NK-92 treated with Interleukin-12 subunit alpha and Interleukin-12 subunit beta, amount 100 ng/mL, for 24 hours (cell line): Measurements from ENCODE around the gene CSH2.
"Not testable (repeated sequence)": the region's sequence is repeated elsewhere in the genome, so short reads cannot be mapped to it uniquely, and the experiment has no call there.

Source experiments
- DNase-seq: peaks from one replicate; lab custom pipeline; 2025; lab: John Stamatoyannopoulos, UW

Gene CSH2

GRCh38 chr17:63855185-63855584 lies 18.3 kb downstream of the CSH2 start:
- no peak for DNase-seq

GRCh38 chr17:63854709-63855108 lies 18.8 kb downstream of the CSH2 start:
- no peak for DNase-seq

GRCh38 chr17:63853260-63853659 lies 20.2 kb downstream of the CSH2 start:
- no peak for DNase-seq

- no peak for DNase-seq
Observed at GRCh38 chr17:63850401-63850800, 23.1 kb downstream of the CSH2 start.

- DNase-seq: peak; percentile 57
Observed at GRCh38 chr17:63848834-63849689, 24.4 kb downstream of the CSH2 start.

GRCh38 chr17:63847525-63848249 lies 25.8 kb downstream of the CSH2 start:
- DNase-seq: no peak

- no peak for DNase-seq
Observed at GRCh38 chr17:63845509-63845908, 28.0 kb downstream of the CSH2 start.

- DNase-seq: no peak
Observed at GRCh38 chr17:63843910-63844677, 29.4 kb downstream of the CSH2 start.

GRCh38 chr17:63843387-63843888 lies 30.0 kb downstream of the CSH2 start:
- not testable (repeated sequence) for DNase-seq

DNA sequence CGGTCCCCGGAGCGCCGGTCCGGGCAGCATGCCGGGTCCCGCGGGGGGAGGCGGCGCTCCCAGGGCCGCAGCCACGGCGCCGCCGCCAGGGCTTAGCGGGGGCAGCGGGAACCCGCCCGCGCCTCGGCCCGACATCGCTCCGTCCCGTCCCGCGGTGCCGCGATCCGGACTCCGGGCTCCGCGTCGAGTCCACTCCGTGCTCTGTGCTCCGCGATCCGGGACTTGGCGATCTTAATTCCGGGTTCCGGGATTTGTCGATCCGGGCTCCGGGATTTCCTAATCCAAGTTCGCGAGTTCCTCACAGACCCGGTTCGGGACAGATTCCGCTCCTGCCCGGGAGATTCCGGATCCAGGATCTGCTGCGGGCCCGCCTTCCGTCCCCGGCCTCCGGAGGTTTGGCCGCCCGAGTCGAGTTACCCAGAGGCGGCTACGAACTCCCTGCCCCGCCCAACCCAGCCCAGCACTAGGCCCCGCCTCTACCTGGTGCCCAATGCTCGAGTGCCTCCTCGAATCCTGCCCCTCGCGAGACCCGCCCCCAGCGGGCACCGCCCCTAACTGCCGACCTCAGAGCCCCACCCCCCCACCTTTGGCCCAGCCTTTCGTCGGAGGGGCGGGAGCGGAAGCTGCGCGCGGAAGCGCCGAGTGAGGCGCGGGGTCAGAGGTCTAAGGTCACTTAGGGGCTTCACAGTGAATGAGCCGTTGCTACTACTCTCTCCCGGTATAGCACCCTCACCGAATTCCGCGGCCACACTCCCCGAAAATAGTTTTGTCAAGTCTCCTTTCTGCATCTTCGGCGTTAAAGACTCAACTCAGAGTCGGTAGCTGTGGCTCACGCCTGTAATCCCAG lies 30.7 kb downstream of the CSH2 start, which contains the start of gene SMARCD2:
Gene SMARCD2, minus strand, starts transcription at position 146 of the 847 bp plus-strand sequence. Its CDS starts 11 bp downstream, at position 135.
- DNase-seq: peak; percentile 98

DNA sequence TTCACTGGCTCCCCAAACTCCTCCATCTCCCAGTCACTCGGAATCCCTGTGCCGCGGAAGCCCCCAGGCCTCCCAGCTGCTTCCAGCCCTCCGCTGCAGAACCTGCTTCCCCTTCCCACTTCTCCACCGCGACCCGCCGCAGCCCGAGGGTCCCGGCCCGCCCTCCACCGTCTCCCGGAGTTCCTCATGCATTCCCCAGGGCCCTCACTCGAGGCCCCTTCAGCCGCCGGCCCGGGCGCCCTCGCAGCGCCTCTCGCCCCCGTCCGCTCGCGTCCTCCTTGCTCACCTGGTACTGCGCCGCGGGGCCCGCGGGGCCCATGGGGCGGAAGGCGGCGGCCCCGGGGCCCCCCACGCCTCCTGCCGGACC lies 31.3 kb downstream of the CSH2 start:
- no peak for DNase-seq

- no peak for DNase-seq
Observed at GRCh38 chr17:63841350-63842172, 31.9 kb downstream of the CSH2 start.

- DNase-seq: no peak
Observed at GRCh38 chr17:63840591-63841349, 32.7 kb downstream of the CSH2 start.

DNA sequence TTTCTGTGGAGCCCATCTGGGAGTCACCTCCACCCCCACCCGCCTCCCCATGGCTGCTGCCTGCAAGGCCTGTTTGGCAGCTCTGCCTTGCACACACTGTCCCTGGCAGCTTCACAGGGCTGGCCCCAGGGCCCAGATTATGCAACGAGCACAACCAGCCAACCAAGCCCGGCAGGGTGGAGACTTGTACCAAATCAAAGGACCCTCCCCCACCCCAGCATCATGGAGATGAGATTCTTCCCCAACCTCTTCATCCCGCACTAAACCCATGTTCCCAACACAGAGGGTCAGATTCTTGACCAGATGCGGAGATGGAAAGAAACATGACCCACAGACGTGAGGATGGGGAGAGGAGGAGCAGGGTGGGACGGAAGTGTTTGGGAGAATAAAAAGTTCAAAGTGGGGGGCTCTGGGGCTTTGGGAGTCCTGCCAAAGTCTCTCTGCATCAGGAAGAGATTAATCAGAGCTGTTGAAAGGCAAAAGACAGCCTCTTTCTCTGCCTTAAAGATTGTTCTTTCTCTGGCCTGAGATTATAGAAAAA lies 34.8 kb downstream of the CSH2 start:
- DNase-seq: no peak

DNA sequence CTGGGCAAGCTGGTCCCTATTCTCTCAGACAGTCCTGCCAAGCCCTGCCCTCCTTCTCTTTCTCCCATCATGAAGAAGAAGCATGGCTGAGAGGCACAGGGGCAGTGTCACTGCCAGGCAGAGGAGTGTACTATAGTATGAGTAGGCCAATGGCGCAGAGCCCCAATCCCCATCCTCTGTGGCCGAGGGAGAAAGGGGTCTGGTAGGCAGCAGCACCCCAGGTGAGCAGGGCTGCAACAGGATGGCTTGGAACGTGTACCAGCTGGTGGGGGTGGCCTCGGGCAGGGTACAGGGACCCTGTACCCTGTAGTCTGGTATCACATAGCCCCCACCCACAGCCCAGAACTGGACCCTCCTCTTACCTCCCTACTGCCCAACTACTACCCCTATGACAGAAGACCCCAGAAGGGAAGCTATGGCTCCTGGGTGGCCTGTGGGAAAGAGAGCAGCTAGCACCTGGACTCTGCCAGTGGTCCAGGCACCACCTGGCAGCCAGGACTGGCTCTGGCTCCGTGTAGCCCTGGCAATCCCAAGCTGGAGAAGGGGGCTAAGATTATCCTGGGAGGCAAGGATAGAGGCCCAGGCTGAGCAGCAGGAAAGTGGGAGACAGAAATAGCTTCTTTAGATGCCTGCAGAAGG lies 35.4 kb downstream of the CSH2 start:
- no peak for DNase-seq

- no peak for DNase-seq
Observed at GRCh38 chr17:63837480-63837879, 36.0 kb downstream of the CSH2 start.

DNA sequence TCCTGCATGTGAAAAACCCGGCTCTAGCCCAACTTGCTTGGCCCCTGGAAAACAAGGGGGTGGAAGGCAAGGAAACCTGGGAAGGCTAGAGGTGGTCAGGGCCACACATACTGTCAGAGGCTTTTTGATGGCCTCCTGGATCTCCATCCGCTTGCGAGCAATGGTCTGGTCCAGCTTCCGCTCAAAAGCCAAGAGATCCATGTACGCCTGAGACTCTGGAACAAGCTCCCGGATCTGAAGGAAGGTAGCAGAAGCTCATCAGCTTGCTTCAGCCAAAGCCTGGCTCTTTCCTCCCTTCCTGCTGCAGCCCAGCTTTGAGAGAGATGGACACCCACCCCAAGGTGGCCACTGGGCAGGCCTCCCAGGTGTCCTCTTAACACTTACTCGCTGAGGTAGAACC lies 36.7 kb downstream of the CSH2 start:
- no peak for DNase-seq

GRCh38 chr17:63835167-63835720 lies 38.2 kb downstream of the CSH2 start:
- no peak for DNase-seq
